HG03159 (cell line): ENCODE results near the gene CHST15.

Experiments used
- ATAC-seq: cut with Tn5 transposase; IDR thresholded peaks from one replicate; pipeline ENCODE4 v1.9.1; 2021; ENCODE audit warnings: mild to moderate bottlenecking, moderate library complexity; ENCODE audit not compliant: unreplicated experiment

CHST15 gene

GRCh38 chr10:124092860-124093773 lies at the start of gene CHST15:
CHST15 (minus strand) TSS chr10:124093598; CDS start chr10:124046212, 47,386 bp downstream.
- ATAC-seq: no peak

GRCh38 chr10:124142960-124143359 lies 49.6 kb upstream of the CHST15 start:
- ATAC-seq: no peak

GRCh38 chr10:124142006-124142739 lies 48.8 kb upstream of the CHST15 start:
- ATAC-seq: no peak

GRCh38 chr10:124138883-124139348 lies 45.5 kb upstream of the CHST15 start:
- no peak for ATAC-seq

- no peak for ATAC-seq
Observed at GRCh38 chr10:124138195-124138882, 44.9 kb upstream of the CHST15 start.

GRCh38 chr10:124134251-124134893 lies 41.0 kb upstream of the CHST15 start:
- no peak for ATAC-seq

GRCh38 chr10:124132876-124133275 lies 39.5 kb upstream of the CHST15 start:
- no peak for ATAC-seq

- ATAC-seq: no peak
Observed at GRCh38 chr10:124132306-124132705, 38.9 kb upstream of the CHST15 start.

- ATAC-seq: no peak
Observed at GRCh38 chr10:124131172-124131571, 37.8 kb upstream of the CHST15 start.

- ATAC-seq: no peak
Observed at GRCh38 chr10:124130198-124130900, 37.0 kb upstream of the CHST15 start.

- no peak for ATAC-seq
Observed at GRCh38 chr10:124129471-124129870, 36.1 kb upstream of the CHST15 start.

GRCh38 chr10:124128811-124129145 lies 35.4 kb upstream of the CHST15 start:
- ATAC-seq: no peak

- ATAC-seq: no peak
Observed at GRCh38 chr10:124127965-124128810, 34.8 kb upstream of the CHST15 start.

GRCh38 chr10:124127563-124127962 lies 34.2 kb upstream of the CHST15 start:
- ATAC-seq: no peak

- no peak for ATAC-seq
Observed at GRCh38 chr10:124126983-124127385, 33.6 kb upstream of the CHST15 start.

GRCh38 chr10:124126145-124126982 lies 33.0 kb upstream of the CHST15 start:
- no peak for ATAC-seq

GRCh38 chr10:124125305-124126116 lies 32.1 kb upstream of the CHST15 start:
- no peak for ATAC-seq

- ATAC-seq: no peak
Observed at GRCh38 chr10:124124769-124125161, 31.4 kb upstream of the CHST15 start.
